GM15510 (cell line): ENCODE data around the gene RAP1GDS1.

Source experiments
- POLR2A ChIP-seq: IDR thresholded peaks from 3 replicates; pipeline ENCODE4 v1.6.1; 2011; ENCODE audit warnings: borderline replicate concordance; ENCODE audit not compliant: insufficient read length; ENCODE audit errors: extremely low read depth

RAP1GDS1 gene

DNA sequence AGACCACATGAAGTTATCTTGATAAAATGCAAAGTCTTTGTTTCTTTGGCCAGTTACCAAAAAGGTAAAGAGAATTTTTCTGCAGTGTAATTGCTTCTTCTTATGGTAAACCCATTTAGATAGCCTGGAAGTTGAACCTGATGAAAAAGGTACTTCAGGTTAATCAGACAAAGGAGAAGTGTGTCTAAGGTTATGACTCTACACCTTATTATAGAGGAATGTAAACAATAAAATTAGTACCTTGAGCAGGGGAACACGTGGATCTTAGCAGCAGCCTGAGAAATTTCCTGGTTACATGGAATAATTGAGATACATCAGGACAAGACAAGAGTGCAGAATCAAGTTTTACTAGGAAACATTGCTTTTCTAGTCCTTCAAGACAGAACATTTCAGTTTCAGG, 70.8 kb downstream of the RAP1GDS1 start:
- TF ChIP-seq POLR2A = no peak

DNA sequence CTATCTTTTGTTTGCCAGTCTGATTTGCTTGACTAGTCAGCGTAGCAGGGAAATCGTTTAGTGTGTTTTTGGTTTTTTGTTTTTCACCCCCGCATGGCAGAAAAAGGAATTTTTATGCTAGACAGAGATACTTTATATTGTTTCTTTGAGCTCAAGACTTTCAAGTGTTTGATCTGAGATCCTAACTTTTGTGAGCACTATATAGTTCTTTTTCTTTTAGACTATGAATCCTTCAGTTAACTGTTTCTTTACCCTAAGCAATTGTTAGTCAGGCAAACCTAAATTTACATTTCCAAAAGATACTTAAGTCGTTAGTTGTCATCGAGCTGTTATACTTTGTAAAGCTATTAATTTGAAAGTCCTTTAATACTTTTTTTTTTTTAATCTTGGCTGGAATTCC, 73.3 kb downstream of the RAP1GDS1 start:
- no peak for TF ChIP-seq POLR2A

GRCh38 chr4:98338761-98339438, 77.7 kb downstream of the RAP1GDS1 start:
- no peak for TF ChIP-seq POLR2A

DNA sequence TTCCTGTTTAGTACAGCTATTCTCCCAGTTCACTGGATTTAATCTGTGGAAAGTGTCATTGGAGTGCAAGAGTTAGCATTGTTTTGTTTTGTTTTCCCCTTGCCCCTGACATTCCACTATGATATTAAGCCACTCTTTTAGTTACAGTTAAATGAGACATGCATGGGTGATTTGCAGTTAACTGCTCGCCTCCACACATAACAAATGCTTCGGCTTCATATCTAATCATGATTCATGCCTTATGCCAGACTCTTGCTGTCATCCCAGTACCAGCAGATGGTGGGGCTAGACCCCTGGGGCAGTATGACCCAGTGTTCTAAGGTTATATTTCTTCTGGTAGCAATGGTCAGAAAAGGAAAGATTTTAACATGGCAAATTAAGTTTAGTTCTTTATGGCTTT, 80.1 kb downstream of the RAP1GDS1 start:
- TF ChIP-seq POLR2A = no peak

GRCh38 chr4:98343626-98344025, 82.4 kb downstream of the RAP1GDS1 start:
- TF ChIP-seq POLR2A = no peak

DNA sequence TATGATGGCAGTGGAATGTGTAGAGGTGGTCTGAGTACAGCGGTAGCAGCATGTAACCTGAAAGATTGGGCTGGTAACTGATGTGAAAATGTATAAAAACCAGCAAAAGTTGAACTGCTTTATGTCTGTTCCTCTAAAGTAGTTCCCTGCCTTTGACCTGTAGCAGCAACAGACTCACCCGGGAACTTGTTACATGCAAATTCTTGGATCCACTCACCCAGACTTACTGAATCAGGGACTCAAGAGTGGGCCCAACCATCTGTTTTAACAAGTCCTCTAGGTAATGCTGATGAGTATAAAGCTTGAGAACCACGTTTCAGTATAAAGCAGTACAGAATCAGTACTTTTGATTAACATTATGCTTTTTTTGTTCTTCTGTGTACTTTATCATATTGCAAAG, 84.7 kb downstream of the RAP1GDS1 start:
- no peak for TF ChIP-seq POLR2A

DNA sequence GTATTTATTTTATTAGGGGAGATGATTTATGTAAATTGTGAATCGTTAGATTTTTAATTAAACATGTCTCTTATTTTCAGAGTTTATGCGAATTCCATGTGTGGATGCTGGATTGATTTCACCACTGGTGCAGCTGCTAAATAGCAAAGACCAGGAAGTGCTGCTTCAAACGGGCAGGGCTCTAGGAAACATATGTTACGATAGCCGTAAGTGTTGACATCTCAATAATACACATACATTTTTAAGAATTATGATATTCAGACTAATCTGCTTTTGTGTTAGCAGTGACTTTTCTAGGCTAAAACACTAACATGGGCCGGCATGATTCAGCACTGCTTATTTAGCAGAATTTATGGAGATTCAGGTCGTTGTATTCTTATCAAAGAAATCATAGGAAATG, 91.2 kb downstream of the RAP1GDS1 start:
- TF ChIP-seq POLR2A = no peak

- TF ChIP-seq POLR2A = no peak
Observed at GRCh38 chr4:98352940-98353339, 91.8 kb downstream of the RAP1GDS1 start.

DNA sequence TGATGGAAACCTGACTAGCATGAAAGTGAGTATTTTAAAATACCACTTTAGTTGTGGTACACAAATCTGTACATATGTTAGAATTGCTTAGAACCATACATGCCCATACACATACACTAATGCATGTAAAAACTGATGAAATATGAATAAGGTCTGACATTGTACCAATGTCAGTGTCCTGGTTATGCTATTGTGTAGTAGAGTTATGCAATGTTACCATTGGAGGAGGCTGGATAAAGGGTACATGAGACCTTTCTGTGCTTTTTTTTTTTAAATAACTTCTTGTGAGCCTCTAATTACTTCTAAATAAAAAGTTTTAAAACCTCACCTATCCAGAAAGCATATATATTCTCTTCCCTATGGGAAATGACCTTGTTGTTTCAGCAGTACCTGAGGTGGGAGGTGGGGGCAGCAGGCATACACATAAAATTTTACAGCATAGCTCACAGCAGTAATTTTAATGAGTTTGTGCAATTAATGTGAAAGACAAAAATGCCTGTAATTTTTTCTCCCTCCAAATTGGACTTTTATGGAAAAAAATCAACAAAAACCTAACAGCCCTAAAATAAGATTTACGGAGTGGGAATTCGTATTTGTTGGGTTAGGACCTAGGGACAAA, 97.6 kb downstream of the RAP1GDS1 start:
- TF ChIP-seq POLR2A = no peak

- no peak for TF ChIP-seq POLR2A
Observed at GRCh38 chr4:98359646-98360045, 98.5 kb downstream of the RAP1GDS1 start.

DNA sequence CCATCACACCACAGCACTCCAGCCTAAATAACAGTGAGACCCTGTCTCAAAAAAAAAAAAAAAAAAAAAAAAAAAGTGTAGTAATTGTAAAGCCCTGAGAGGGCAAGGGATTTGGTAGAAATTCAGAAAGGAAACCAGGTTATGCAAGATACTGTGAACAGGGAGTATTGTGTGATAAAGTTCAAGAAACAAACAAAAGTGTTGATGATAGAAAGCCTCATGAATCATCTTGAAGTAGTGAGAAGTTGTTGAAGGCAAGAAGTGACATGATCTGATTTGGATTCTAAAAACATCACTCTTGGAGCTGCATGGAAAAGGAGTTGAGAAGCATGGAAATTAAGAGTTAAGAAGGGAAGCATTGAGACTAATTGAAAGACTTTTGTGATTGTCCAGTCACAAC, 102.2 kb downstream of the RAP1GDS1 start:
- no peak for TF ChIP-seq POLR2A

DNA sequence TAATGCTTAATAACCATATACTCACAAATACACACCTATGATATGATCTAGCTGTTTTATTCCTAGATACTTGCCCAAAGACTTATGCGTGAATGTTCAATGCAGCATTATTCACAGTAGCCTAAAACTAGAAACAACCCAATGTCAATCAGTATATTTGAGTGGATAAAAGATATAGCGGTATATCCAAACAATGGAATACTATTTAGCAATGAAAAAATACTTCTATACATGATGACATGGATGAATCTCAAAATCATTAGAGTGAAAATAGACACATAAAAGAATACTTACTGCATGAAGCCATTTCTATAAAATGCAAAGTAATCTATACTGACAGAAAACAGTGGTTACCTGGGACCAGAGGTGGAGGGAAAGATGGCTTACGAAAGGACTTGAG, 108.1 kb downstream of the RAP1GDS1 start:
- no peak for TF ChIP-seq POLR2A

DNA sequence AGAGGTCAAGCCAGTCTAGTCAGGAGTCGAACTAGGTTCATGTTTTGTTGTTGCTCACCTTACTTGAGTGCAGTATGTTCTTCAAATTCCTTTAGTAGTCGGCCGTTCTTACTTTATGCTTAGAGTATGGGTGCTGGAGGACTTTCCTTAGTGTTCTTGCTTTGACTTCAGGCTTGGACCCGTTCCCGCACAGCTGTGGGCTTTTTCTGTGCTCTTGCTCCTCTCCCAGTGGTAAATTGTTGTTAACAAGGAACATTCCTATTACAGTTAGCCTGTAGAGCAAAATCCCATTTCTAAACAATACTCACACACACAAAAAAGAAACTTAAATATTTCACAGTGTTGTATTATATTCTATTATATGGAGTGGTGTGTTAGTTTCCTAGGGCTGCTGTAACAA, 113.5 kb downstream of the RAP1GDS1 start:
- no peak for TF ChIP-seq POLR2A

DNA sequence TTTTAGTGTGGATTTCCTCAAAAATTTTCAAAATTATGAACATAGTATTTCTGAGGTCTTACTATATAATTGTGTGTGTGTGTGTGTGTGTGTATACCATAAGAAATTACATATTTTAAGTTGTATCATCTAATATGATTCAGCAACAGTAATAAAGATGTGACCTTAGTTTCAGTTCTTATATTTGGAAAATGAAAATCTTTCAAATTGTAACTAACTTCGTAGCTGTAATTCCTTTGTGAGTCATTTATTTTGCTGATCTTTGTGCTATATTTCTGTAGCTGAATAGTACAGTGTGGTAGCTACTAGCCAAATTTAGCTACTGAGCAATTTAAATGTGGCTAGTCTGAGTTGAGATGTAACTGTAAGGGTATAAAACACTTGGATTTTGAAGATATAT, 116.4 kb downstream of the RAP1GDS1 start:
- TF ChIP-seq POLR2A = no peak

DNA sequence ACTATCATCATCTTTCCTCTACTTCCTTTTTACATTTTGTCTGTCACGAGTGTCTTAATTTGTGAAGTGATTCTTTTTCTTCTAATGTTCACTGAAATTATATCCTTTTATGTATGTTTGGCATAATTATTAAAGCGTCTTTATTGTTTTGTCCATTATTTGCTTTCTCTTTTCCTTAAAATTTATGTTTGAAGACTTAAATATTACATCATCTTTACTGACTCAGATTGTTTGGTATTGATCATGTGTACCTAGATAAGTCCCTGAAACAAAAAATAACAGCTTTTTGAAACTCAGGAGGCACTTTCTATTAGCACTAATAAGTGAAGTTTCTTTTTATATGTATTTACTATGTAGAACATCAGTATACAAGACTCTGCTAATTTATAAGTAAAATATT, 120.1 kb downstream of the RAP1GDS1 start:
- no peak for TF ChIP-seq POLR2A

- no peak for TF ChIP-seq POLR2A
Observed at GRCh38 chr4:98383431-98384106, 122.4 kb downstream of the RAP1GDS1 start.
